H1 (cell line): ENCODE measurements around the gene ACSL4. TPM values are rescaled to one million over a fixed set of nuclear protein-coding genes. Genes with fewer than 3 reads are reported as not detected.

Source experiments
- CTCF ChIA-PET: fragments of 300-600 bp; sonication (Branson Sonifier 250); formaldehyde crosslinking; loops from one replicate; lab custom pipeline; 2021; ENCODE audit not compliant: partially characterized antibody; lab: Charles Lee
- POLR2A ChIA-PET: fragments of 300-600 bp; sonication (Branson Sonifier 250); formaldehyde crosslinking; loops from one replicate; lab custom pipeline; 2021; ENCODE audit warnings: inconsistent platforms; ENCODE audit not compliant: partially characterized antibody; lab: Charles Lee
- DNase-seq, 2 experiments: peaks; one replicate each; pipeline versions ENCODE4 v3.0.0 to v3.0.0-alpha.2; 2010 to 2022; ENCODE audit warnings: low spot score in 2 of 2, low read depth in 1 of 2, mixed read lengths in 1 of 2
- FAIRE-seq: peaks from 2 replicates; lab custom pipeline; 2011; peaks lifted over from hg19 to GRCh38; lab: Jason Lieb, UNC
- H2AFZ ChIP-seq: 2 replicates; pipeline ENCODE4 v1.8.1; 2012; ENCODE audit warnings: low read length, inconsistent platforms
- H2AK5ac ChIP-seq: 2 replicates; pipeline ENCODE4 v1.6.1; 2013; ENCODE audit warnings: low read depth, low read length
- H2BK120ac ChIP-seq: replicated peaks from 2 replicates; pipeline ENCODE3; 2013; ENCODE audit warnings: low read depth, low read length, inconsistent platforms
- H2BK12ac ChIP-seq: 2 replicates; pipeline ENCODE4 v1.6.1; 2013; ENCODE audit warnings: low read depth, low read length
- H2BK15ac ChIP-seq: 2 replicates; pipeline ENCODE4 v1.6.1; 2013; ENCODE audit warnings: low read length
- H2BK20ac ChIP-seq: 2 replicates; pipeline ENCODE4 v1.6.1; 2013; ENCODE audit warnings: low read length
- H2BK5ac ChIP-seq: 2 replicates; pipeline ENCODE4 v1.6.1; 2013; ENCODE audit warnings: low read depth, low read length
- H3K14ac ChIP-seq: 2 replicates; pipeline ENCODE4 v1.6.1; 2013; ENCODE audit warnings: inconsistent platforms; ENCODE audit not compliant: insufficient read length
- H3K18ac ChIP-seq: 2 replicates; pipeline ENCODE4 v1.6.1; 2013; ENCODE audit warnings: low read length; ENCODE audit errors: extremely low read depth
- H3K23ac ChIP-seq: 2 replicates; pipeline ENCODE4 v1.6.1; 2013; ENCODE audit warnings: inconsistent platforms; ENCODE audit not compliant: insufficient read length
- H3K23me2 ChIP-seq: 2 replicates; pipeline ENCODE4 v1.6.1; 2013; ENCODE audit warnings: low read depth, low read length
- H3K27ac ChIP-seq: 2 replicates; pipeline ENCODE4 v1.6.1; 2011; ENCODE audit warnings: low read depth, low read length, inconsistent platforms
- H3K27me3 ChIP-seq, 4 experiments: replicated peaks in 1 of 4; 1 replicate in 1 of 4; 2 replicates in 3 of 4; pipeline versions ENCODE4 v1.6.1 to v1.8.1; 2011 to 2013; ENCODE audit warnings: low read length in 3 of 4, mild to moderate bottlenecking in 3 of 4, inconsistent platforms in 2 of 4, mixed read lengths in 2 of 4, moderate library complexity in 1 of 4; ENCODE audit not compliant: control insufficient read depth in 3 of 4, insufficient read depth in 3 of 4; ENCODE audit errors: extremely low read depth in 1 of 4
- H3K36me3 ChIP-seq, 4 experiments: 2 replicates each; pipeline versions ENCODE4 v1.6.1 to v1.8.1; 2011 to 2013; ENCODE audit warnings: mild to moderate bottlenecking in 4 of 4, low read length in 3 of 4, moderate library complexity in 2 of 4, control low read depth in 1 of 4, inconsistent platforms in 1 of 4; ENCODE audit not compliant: insufficient read depth in 4 of 4, control insufficient read depth in 2 of 4
- H3K4ac ChIP-seq: replicated peaks from 2 replicates; pipeline ENCODE3; 2013; ENCODE audit warnings: low read length, low read depth, mixed read lengths, inconsistent platforms; ENCODE audit not compliant: insufficient read length
- H3K4me1 ChIP-seq, 4 experiments: replicated peaks in 1 of 4; 1 replicate in 1 of 4; 2 replicates in 3 of 4; pipeline versions ENCODE4 v1.6.1 to v1.8.1; 2011 to 2013; ENCODE audit warnings: low read length in 3 of 4, inconsistent platforms in 2 of 4, mixed read lengths in 1 of 4; ENCODE audit not compliant: insufficient read depth in 4 of 4, control insufficient read depth in 3 of 4
- H3K4me2 ChIP-seq, 2 experiments: 2 replicates each; pipeline versions ENCODE4 v1.6.1 to v1.8.1; 2011 to 2013; ENCODE audit warnings: low read depth in 2 of 2, low read length in 2 of 2, control low read depth in 1 of 2, inconsistent platforms in 1 of 2, mild to moderate bottlenecking in 1 of 2; ENCODE audit not compliant: insufficient read depth in 1 of 2
- H3K4me3 ChIP-seq, 4 experiments: fragments of 200-600, 300-600 bp in 1 of 4; sonication (generic), shearing (Covaris generic), sonication (Bioruptor Twin) in 1 of 4; 2 replicates each; pipeline versions ENCODE4 v1.5.1 to v1.8.1; 2011 to 2016; ENCODE audit warnings: low read length in 4 of 4, low read depth in 3 of 4, control low read depth in 2 of 4, inconsistent platforms in 2 of 4, mild to moderate bottlenecking in 2 of 4, mixed read lengths in 1 of 4, moderate library complexity in 1 of 4; ENCODE audit not compliant: insufficient read depth in 2 of 4; ENCODE audit errors: extremely low read depth in 1 of 4
- H3K56ac ChIP-seq: replicated peaks from 2 replicates; pipeline ENCODE3; 2013; ENCODE audit warnings: low read depth, mild to moderate bottlenecking, mixed read lengths, low read length, inconsistent platforms; ENCODE audit not compliant: insufficient read length
- H3K79me1 ChIP-seq: 2 replicates; pipeline ENCODE4 v1.6.1; 2013; ENCODE audit warnings: low read depth, low read length, control low read depth
- H3K79me2 ChIP-seq, 2 experiments: 2 replicates each; pipeline versions ENCODE4 v1.6.1 to v1.8.1; 2012 to 2013; ENCODE audit warnings: low read length in 2 of 2, mild to moderate bottlenecking in 2 of 2, inconsistent platforms in 1 of 2; ENCODE audit not compliant: insufficient read depth in 2 of 2, control insufficient read depth in 1 of 2
- H3K9ac ChIP-seq, 4 experiments: replicated peaks in 1 of 4; 1 replicate in 1 of 4; 2 replicates in 3 of 4; pipeline versions ENCODE4 v1.6.1 to v1.8.1; 2011 to 2013; ENCODE audit warnings: low read depth in 3 of 4, low read length in 3 of 4, control low read depth in 2 of 4, mild to moderate bottlenecking in 2 of 4, moderate library complexity in 2 of 4, inconsistent platforms in 1 of 4; ENCODE audit errors: extremely low read depth in 1 of 4
- H3K9me3 ChIP-seq, 2 experiments: 2 replicates each; pipeline versions ENCODE4 v1.6.1 to v1.8.1; 2012 to 2013; ENCODE audit warnings: mild to moderate bottlenecking in 2 of 2, moderate library complexity in 2 of 2, control low read depth in 1 of 2, inconsistent platforms in 1 of 2, low read depth in 1 of 2, low read length in 1 of 2, mixed read lengths in 1 of 2; ENCODE audit not compliant: insufficient read depth in 2 of 2
- H4K20me1 ChIP-seq, 2 experiments: replicated peaks in 1 of 2; 2 replicates each; pipeline versions ENCODE3 to v1.8.1; 2011 to 2013; ENCODE audit warnings: inconsistent platforms in 2 of 2, low read length in 2 of 2, mild to moderate bottlenecking in 1 of 2; ENCODE audit not compliant: insufficient read depth in 2 of 2, control insufficient read depth in 1 of 2
- H4K5ac ChIP-seq: 2 replicates; pipeline ENCODE4 v1.6.1; 2013; ENCODE audit warnings: low read length, low read depth, mixed read lengths, inconsistent platforms; ENCODE audit not compliant: insufficient read length
- H4K8ac ChIP-seq: 2 replicates; pipeline ENCODE4 v1.8.0; 2013; ENCODE audit warnings: mild to moderate bottlenecking, moderate library complexity, low read length, inconsistent platforms; ENCODE audit not compliant: insufficient read depth; ENCODE audit errors: extremely low read depth
- H4K91ac ChIP-seq: replicated peaks from 2 replicates; pipeline ENCODE3; 2013; ENCODE audit warnings: low read length, mixed read lengths, inconsistent platforms; ENCODE audit not compliant: insufficient read length
- BCL11A ChIP-seq, 2 experiments: IDR thresholded peaks; one replicate each; pipeline ENCODE4 v1.6.1; 2011; ENCODE audit warnings: low read depth in 2 of 2, low read length in 2 of 2, mild to moderate bottlenecking in 2 of 2
- CBX5 ChIP-seq: fragments of 300-800, 300-1000 bp; sonication (generic); IDR thresholded peaks from 2 replicates; pipeline ENCODE4 v1.7.1; 2016; ENCODE audit warnings: antibody characterized with exemption, low read length, low read depth
- CREB1 ChIP-seq: IDR thresholded peaks from 2 replicates; pipeline ENCODE4 v1.6.1; 2012; ENCODE audit warnings: inconsistent platforms
- CTBP2 ChIP-seq: IDR thresholded peaks from 2 replicates; pipeline ENCODE4 v1.7.0; 2011; ENCODE audit warnings: borderline replicate concordance, mild to moderate bottlenecking, moderate library complexity, mixed read lengths, low read length; ENCODE audit not compliant: insufficient read depth, insufficient read length
- EZH2 ChIP-seq: fragments of 200-600 bp; sonication (generic); IDR thresholded peaks from 2 replicates; pipeline ENCODE4 v1.7.1; 2012; ENCODE audit warnings: low read depth, mild to moderate bottlenecking, moderate library complexity, low read length, inconsistent platforms; ENCODE audit not compliant: severe bottlenecking
- GABPA ChIP-seq: IDR thresholded peaks from 2 replicates; pipeline ENCODE4 v1.6.1; 2011; ENCODE audit warnings: mild to moderate bottlenecking, low read length, moderate library complexity, borderline replicate concordance; ENCODE audit not compliant: insufficient read depth
- KDM5A ChIP-seq: fragments of 200-600 bp; IDR thresholded peaks from 2 replicates; pipeline ENCODE4 v1.7.1; 2012; ENCODE audit warnings: mild to moderate bottlenecking, low read length, inconsistent platforms, mixed read lengths
- NANOG ChIP-seq: IDR thresholded peaks from 2 replicates; pipeline ENCODE4 v1.6.1; 2011; ENCODE audit warnings: low read length, low read depth, mild to moderate bottlenecking, inconsistent platforms; ENCODE audit not compliant: insufficient read depth, poor library complexity, severe bottlenecking
- POU5F1 ChIP-seq: IDR thresholded peaks from 2 replicates; pipeline ENCODE4 v1.6.1; 2011; ENCODE audit warnings: low read depth, mild to moderate bottlenecking, low read length, moderate library complexity
- RAD21 ChIP-seq, 2 experiments: IDR thresholded peaks in 1 of 2; conservative IDR thresholded peaks in 1 of 2; 2 replicates each; pipeline ENCODE4 v1.6.1; 2011; ENCODE audit warnings: low read depth in 2 of 2, low read length in 2 of 2, improper control_type of control experiment in 1 of 2, inconsistent platforms in 1 of 2, mild to moderate bottlenecking in 1 of 2, moderate library complexity in 1 of 2
- TAF7 ChIP-seq: optimal IDR thresholded peaks from 2 replicates; pipeline ENCODE3; 2011; ENCODE audit warnings: low read depth, mild to moderate bottlenecking, inconsistent platforms, low read length, moderate library complexity, borderline replicate concordance
- YY1 ChIP-seq: IDR thresholded peaks from 2 replicates; pipeline ENCODE4 v1.6.1; 2011; ENCODE audit warnings: low read depth, mild to moderate bottlenecking, low read length
- WGBS, 2 experiments: shearing (Covaris generic) in 1 of 2; methylation state at CpG; one replicate each; pipeline versions ENCODE4 v1.1.6 to v1.1.7; 2013 to 2015; ENCODE audit warnings: low lambda C conversion rate in 2 of 2, mixed read lengths in 2 of 2, inconsistent platforms in 1 of 2, low coverage in 1 of 2, missing lambda C conversion rate in 1 of 2; ENCODE audit not compliant: insufficient replicate concordance in 2 of 2, insufficient coverage in 1 of 2, insufficient read length in 1 of 2; ENCODE audit errors: extremely low coverage in 1 of 2, missing lambda C conversion rate in 1 of 2; 5-methylcytosine and 5-hydroxymethylcytosine counted together
- polyA plus RNA-seq, 7 experiments: library from polyadenylated mRNA; depleted of rRNA in 3 of 7; stranded (reverse) in 5 of 7; unstranded in 2 of 7; fragments of >200 nt in 5 of 7; fragments of 200-250 nt in 2 of 7; gene quantifications; 1 replicate in 5 of 7; 2 replicates in 1 of 7; 4 replicates in 1 of 7; pipeline versions ENCODE4 v1.2.1 to v1.2.3, GENCODE V29; 2011 to 2013; ENCODE audit warnings: missing spikeins in 2 of 7, mixed read lengths in 2 of 7
- total RNA-seq: library from RNA; stranded (reverse); fragmentation: NEBNext Ultra II Directional; extraction: Animal tissue kit (Norgen Biotek cat#: 25700); gene quantifications from 2 replicates; pipeline ENCODE4 v1.2.1, GENCODE V29; 2021
- TF ChIP-seq, protein P1 (sequence below): IDR thresholded peaks from 2 replicates; pipeline ENCODE4 v1.6.1; 2011; ENCODE audit warnings: low read length, improper control_type of control experiment

ACSL4 gene
- total and polyA plus RNA-seq, 2 of the 8 experiments (the other 6 are each of a cell fraction or from before 2014, with no cell fraction given), result 11.3 to 47.0 TPM

- H2BK120ac ChIP-seq, result no peak overlapping the region
- no peak overlapping the region for H3K27ac ChIP-seq
- FAIRE-seq (no peak), DNase-seq (no peak)
- no peak overlapping the region for H3K4ac ChIP-seq
- no peaks in the 10 kb centered on the region for H3K9me3 ChIP-seq
- no peaks in the 10 kb centered on the region for H3K4me1 ChIP-seq
- no peak overlapping the region for H3K9ac ChIP-seq
- H2BK12ac ChIP-seq, result no peak overlapping the region
- no peak overlapping the region for H3K14ac ChIP-seq
- no peak overlapping the region for H3K23ac ChIP-seq
- POLR2A ChIA-PET, result interaction anchor here (1.4 kb wide), 1 partner anchor 9 kb away, joined by 4 read pairs; the partner anchor contains the start of gene KCNE5
- no peak overlapping the region for H3K18ac ChIP-seq
- no peak overlapping the region for H2AFZ ChIP-seq
- no peaks in the 10 kb centered on the region for H3K79me1 ChIP-seq
- no peak overlapping the region for H2AK5ac ChIP-seq
- H2BK15ac ChIP-seq, result no peak overlapping the region
- H4K8ac ChIP-seq, result no peak overlapping the region
- no peaks in the 10 kb centered on the region for H3K36me3 ChIP-seq
- H4K20me1 ChIP-seq, result no peaks in the 10 kb centered on the region
- WGBS, 2 experiments, result 86% methylated on average over 5 of the region's 6 CpGs; no CpG with 5 or more reads in 1 of the 2 experiments
- H2BK20ac ChIP-seq, result no peak overlapping the region
- H3K23me2 ChIP-seq, result no peaks in the 10 kb centered on the region
- H3K27me3 ChIP-seq, result no peaks in the 10 kb centered on the region
- H3K79me2 ChIP-seq, result no peaks in the 10 kb centered on the region
- H4K91ac ChIP-seq, result no peak overlapping the region
- H2BK5ac ChIP-seq, result no peak overlapping the region
- H3K56ac ChIP-seq, result no peak overlapping the region
- no peak overlapping the region for H3K4me3 ChIP-seq
- H3K4me2 ChIP-seq, result no peak overlapping the region
- CTCF ChIA-PET, result interaction anchor here (0.7 to 1.1 kb wide), 3 partner anchors 20 to 916 kb away, joined by 3 to 6 read pairs (median 3); no protein-coding TSS in a partner anchor
- H4K5ac ChIP-seq, result no peak overlapping the region
- TF ChIP-seq RAD21 (IDR thresholded peaks at IDR 0.05 in 1 of 2, conservative IDR thresholded peaks at IDR 0.05 in 1 of 2; ENCODE audit: low read depth in 2 of 2, low read length in 2 of 2), result no peak
- no peak for TF ChIP-seq YY1
- TF ChIP-seq CBX5, result no peak
- TF ChIP-seq BCL11A (IDR thresholded peaks at IDR 0.05; ENCODE audit: low read depth in 2 of 2, low read length in 2 of 2), result no peak
- no peak for TF ChIP-seq NANOG
- TF ChIP-seq CREB1, result no peak
- TF ChIP-seq, protein P1, sequence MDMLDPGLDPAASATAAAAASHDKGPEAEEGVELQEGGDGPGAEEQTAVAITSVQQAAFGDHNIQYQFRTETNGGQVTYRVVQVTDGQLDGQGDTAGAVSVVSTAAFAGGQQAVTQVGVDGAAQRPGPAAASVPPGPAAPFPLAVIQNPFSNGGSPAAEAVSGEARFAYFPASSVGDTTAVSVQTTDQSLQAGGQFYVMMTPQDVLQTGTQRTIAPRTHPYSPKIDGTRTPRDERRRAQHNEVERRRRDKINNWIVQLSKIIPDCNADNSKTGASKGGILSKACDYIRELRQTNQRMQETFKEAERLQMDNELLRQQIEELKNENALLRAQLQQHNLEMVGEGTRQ, result no peak
- no peak for TF ChIP-seq POU5F1
- no peak for TF ChIP-seq EZH2
- no peak for TF ChIP-seq TAF7
- no peak for TF ChIP-seq CTBP2
- no peak for TF ChIP-seq GABPA
- no peak for TF ChIP-seq KDM5A
Measured at GRCh38 chrX:109614951-109615350, 118.1 kb downstream of the ACSL4 start.
